Erythroblast (primary cell): ENCODE results near the gene PIMREG.
A peak's percentile ranks its signal among the peaks of the same experiment; 100 is the strongest.

Source experiments
- DNase-seq, 2 experiments: peaks; one replicate each; lab custom pipeline; 2025; lab: John Stamatoyannopoulos, UW
- GATA1 ChIP-seq: IDR thresholded peaks from 2 replicates; pipeline ENCODE4 v1.6.1; 2011; ENCODE audit warnings: low read depth, mild to moderate bottlenecking, control low read depth, low read length, moderate library complexity
- POLR2A ChIP-seq: IDR thresholded peaks from 2 replicates; pipeline ENCODE4 v1.6.1; 2011; ENCODE audit warnings: mild to moderate bottlenecking, low read length

PIMREG gene

DNA sequence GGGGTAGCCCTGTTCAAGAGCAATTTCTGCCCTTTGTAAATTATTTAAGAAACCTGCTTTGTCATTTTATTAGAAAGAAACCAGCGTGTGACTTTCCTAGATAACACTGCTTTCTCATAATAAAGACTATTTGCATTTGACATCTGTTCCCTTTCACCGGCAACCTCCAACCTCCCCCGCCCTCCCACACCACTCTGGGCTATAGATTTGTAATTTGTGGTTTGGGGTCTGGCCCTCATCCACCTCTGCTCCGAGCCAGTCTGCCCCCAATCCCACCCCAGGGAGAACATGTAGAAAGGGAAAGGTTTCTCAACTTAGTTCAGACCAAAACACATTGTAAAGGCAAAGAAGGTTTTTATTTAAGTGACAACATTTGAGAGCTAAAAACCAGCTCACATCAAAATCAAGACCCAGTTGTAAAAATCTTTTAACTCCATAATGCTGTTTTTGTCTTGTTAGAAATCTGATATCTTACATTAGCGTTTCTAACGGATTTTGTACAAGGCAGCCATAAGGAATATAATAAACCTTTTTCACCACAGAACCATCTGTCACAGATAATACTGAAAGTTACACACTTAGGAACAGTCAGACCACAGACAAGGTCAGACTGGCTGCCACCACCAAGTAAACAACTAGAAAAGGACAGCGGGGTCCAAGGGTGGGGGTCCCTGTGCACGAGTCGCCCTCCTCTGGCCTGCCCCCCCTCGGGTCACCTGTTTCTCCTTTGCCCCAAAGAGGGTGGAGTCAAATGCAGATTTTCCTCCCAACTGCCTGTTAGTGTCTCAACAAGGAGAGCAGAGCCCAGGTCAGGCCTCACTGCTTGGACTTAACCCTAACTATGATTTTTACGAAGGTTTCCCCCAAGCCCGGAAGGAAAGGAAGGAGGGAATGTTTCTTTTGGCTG lies 6.9 kb downstream of the PIMREG start:
- TF ChIP-seq GATA1 (no peak), POLR2A (no peak)
- DNase-seq: peak; percentile 33 to 44

DNA sequence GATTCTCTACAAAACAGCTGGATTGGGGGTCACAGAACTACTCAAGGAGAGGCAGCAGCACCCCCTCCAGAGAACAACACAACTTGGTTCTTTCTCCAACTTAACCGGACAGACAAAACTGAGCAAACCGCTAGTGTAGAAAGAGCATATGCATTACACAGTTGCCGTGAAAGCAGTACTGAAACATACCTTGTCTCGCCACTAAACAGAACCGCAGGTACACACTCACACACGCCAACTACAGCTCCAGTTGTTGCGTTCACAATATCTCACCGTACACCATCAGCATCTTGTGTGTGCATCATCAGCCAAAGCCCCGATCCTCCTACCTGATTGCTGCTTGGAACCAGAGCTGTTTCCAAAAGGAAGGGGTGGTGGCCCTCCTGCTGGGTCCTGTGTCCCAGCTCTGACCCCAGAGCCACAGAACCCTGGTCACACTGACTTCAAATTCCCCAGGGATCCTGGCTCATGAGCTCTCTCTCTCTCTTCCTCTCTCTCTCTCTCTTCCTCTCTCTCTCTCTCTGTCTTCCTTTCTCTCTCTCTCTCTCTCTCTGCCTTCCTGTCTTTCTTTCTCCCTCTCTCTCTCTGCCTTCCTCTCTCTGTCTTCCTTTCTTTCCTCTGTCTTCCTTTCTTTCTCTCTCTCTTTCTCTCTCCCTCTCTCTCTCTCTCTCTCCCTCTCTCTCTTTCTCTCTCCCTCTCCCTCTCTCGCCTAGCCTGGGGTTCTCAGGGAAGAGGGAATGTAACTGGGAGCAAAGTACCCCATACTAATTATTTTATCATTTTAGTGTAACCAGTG lies 8.4 kb downstream of the PIMREG start:
- TF ChIP-seq GATA1: no peak
- no peak for TF ChIP-seq POLR2A
- no peak for DNase-seq

DNA sequence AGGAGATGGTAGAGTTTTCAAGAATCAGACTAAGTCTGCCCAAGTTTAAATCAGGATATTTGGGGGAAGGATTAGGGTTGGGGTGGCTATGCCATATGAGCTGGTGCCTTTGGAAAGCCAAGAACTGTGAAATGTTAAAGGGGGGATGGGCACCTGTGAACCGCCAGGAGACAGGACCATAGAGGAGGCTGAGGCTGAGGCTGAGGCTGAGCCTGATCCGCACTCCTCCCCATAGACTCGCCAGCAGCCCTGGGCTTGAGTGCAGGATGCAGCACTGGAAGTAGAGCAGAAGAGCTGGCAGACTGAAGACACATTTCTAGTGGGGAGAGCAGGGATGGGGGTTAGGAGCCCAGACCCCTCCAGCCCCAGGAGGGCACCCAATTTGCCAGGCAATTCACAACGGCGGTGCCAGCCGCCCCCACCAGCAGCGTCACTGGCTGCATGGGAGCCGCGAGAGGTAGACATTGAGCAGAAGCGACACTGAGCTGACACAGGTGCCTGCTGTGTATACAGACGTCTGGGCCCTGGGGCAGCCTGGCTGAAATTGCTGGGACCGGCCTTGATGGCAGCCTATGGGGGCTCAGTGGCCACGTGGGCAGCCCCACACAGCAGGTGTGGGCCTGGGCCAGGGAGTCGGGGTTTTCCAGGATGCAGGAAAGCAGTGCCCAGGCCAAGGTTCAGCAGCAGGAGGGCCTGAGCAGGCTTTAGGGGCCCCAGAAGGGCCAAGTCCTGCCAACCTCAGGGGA lies 9.2 kb downstream of the PIMREG start:
- TF ChIP-seq POLR2A (no peak), GATA1 (no peak)
- no peak for DNase-seq

DNA sequence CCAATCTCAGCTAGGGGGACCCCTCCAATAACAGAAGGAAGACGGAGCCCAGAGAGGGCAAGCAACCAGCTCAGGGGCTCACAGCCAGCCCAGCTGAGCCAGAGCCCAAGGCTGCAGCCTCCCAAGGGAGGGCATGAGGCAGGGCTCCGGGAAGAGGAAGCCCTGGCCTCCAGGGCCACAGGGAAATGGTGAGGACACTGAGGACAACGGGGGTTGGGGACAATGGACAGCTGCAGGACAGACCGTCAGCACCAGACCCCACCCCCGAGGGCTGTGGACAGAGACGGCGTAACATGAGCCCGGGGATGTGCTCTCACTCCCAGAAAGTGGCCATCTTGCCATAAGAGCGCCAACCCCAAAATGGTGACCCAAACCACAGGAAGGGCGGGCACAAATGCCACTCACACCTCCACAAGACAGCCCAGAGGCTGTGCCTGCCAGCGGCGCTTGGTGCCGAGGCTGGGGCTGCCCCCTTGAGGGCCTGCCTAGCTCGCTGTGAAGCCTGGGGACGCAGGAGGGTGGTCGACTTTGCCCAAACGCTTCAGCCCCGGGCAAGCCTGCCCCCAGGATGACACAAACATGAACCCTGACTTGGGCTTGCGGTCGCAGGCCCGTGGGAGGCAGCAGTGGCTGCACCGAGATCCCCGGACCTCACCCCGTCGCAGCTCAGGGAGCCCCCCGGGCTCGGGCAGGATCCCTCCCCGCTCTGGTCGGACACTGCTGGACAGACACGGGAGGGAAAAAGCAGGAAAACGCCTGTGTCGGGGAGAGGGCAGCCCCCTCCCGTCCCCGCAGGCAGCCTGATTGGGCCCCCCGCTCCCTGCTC lies 10.5 kb downstream of the PIMREG start:
- DNase-seq: no peak
- no peak for TF ChIP-seq GATA1
- no peak for TF ChIP-seq POLR2A

DNA sequence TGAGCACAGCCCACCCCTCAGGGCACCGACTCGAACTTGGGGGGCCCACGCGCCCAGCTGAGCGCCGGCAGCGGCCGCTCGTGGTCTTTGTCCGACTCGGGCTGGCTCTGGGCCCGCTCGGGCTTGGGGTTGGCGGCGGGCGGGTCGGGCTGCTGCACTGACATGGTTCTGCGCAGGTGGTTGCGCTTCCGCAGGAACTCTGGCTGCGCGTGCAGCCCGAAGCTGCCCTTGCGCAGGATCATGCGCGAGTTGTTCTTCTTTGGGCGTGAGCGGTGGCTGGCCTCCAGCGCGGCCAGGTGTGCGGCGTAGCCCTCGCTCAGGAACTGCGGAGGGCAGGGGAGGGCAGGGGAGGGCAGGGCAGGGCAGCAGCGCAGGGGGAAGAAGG lies 11.1 kb downstream of the PIMREG start:
- DNase-seq: no peak
- TF ChIP-seq POLR2A: no peak
- TF ChIP-seq GATA1: no peak

DNA sequence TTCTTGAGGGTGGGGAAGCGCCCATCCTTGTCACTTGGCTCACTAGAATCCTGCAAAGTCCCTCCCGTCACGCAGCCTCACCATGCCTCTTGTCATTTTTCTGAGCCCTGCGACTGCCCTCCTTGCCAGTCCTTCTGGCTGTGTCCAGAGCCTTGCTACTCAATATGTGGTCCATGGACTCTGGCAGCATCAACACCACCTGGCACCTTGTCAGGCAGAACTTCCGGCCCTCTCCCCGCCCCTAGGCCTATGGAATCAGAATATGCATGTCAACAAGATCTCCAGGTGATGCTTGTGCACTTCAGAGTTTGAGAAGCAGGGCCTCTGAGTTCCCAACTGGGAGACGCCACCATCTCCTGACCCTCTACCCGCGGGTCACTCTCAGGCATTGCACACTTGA lies 12.1 kb downstream of the PIMREG start:
- TF ChIP-seq GATA1: no peak
- no peak for TF ChIP-seq POLR2A

DNA sequence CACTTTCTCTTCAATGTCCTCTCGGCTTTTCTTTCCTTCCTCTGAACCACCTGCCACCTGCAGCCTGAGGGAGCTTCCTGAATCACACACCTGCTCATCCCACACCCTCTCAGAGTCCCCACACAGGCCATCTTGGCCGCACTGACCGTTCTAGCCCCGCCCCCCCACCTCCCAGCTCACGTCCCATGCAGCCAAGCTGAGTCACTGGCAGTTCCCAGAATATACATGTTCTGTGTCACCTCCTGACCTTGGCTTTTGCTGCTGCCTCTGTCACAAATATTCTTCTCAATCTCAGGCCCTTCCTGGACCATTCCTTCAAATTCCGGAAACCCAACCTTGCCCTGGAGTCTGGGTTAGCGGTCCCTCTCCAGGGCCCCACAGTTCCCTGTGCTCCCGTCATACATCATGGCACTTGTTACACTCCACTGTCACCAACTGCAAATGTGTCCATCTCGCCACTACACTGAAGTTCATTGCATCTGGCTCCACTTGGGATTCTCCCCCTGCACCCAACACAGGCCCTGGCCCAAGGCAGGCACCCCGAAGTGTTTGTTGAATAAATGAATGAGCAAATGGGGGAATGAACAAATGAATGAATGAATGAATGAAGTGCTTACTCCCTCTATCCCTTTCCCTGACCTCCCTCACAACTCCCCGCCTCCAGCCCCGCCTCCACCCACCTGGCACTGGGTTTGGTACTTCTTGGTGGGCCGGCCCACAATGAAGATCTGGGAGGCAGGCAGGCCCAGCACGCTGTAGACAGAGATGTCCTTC lies 12.8 kb downstream of the PIMREG start:
- TF ChIP-seq POLR2A: no peak
- TF ChIP-seq GATA1: no peak
- DNase-seq: peak in 1 of 2 experiments; percentile 12

More for the DNA sequence above, 12.1 kb downstream of the PIMREG start:
- DNase-seq: no peak

DNA sequence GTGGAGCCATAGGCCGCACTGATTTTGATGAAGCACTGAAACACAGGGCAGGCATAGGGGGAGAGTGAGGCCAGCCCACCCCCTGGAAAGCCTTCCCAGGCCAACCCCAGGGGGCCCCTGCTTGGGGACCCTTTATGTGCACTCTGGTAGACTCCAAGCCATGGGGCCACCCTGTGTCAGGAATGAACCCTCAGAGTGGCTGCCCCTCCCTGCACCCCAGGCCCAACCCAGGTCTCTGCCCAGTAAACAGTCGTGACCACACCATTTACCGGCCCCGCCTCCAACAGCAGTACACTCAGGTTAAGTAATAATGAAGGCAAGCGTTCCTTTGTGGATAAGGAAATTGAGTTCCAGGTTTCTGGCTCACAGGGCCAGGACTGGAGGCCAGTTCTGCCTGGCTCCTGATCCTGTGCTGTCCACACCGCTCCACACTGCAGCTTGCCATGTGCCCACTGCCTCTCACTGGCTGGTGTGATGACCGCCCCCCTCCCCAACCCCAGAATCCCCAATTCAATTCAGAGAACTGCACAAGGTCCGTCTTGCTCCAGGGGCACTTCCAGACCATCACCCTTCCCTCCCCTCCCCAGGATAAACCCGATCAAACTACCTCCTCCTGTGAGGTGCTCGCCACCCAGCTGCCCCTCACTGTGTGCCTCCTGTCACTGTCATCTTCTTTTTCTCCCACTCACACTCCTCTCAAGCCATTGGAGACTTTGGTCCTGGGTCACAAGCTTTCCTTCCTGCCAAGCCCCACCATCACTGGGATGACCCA lies 13.6 kb downstream of the PIMREG start:
- TF ChIP-seq GATA1: no peak
- no peak for TF ChIP-seq POLR2A
- DNase-seq: no peak

DNA sequence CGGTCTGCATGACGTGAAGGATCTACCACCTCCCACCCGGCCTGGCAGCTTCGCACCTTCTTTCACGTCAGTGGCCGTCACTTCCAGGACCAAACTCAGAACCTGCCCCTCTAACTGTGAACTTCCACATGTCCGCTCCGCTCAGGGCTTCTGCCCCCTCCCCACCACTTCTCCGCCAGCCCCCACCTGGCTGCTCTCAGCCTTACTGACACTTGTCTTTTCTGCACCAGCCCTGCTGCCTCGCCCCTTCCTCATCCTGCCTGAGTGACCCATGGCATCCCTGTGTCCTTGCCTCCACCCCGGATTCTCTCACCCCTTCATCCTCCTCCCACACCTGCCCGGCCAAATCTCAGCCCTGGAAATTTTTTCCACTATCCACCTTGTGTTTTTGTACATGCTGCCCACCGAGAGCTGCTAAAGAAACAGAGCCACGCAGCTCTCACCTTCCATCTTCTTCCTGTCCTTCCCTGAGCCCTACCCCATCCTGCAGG lies 14.2 kb downstream of the PIMREG start:
- TF ChIP-seq GATA1 (no peak), POLR2A (no peak)
- DNase-seq: no peak

DNA sequence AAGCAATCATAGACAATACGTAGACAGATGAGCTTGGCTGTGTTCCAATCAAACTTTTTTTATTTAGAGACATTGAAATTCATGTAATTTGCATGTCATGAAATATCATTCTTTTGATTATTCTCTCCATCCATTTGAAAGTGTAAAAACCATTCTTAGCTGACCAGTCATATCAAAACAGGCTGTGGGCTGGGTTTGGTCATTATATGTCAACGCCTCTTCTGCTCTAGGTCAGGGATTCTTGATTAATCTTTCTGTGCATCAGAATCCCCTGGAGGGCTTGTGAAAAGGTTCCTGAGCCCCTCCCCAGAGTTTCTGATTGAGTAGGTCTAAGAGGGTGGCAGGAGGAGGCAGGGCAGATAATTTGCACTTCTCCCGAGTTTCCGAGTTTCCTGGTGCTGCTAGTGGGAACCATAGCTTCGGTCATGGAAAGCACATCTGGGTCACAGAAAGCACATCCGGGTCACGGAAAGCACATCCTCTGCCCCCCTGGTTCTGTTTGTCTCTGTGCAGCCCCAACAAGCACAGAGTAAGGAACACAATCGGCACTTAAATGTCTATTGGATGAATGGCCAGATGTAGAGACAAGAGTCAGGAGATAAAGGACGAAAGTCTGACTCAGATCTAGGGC lies 16.4 kb downstream of the PIMREG start:
- no peak for DNase-seq
- TF ChIP-seq GATA1: no peak
- TF ChIP-seq POLR2A: no peak

DNA sequence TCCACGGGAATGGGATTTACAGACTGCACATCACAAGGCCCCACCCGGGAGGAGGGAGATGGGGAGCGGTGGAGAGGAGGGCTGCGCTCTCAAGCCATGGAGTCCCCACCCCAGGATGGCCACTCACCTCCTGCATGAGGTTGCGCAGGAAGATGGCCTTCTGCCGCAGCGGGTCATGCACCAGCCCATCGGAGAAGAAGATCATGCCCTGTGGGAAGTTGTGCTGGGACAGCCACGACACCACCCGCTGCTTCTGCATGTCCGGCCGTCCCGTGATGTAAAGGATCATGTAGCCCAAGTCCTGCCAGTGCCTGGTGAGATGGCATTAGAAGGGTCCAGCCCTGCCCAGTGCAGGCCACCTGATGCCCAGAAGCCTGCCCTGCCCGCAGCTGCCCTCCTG lies 17.0 kb downstream of the PIMREG start:
- TF ChIP-seq POLR2A (no peak), GATA1 (no peak)
- DNase-seq: no peak
